ENCODE measurements around the gene TMEM253.

Gene TMEM253

GRCh38 chr14:21066882-21067502 lies 33.9 kb upstream of the TMEM253 start:
- DNase-seq (no peak), ATAC-seq (no peak)
- Mint-ChIP-seq H3K27ac (no peak overlapping the region), H3K4me1 (peaks cover 28% of the 10 kb centered on the region), H3K9me3 (no peaks in the 10 kb centered on the region), H3K4me3 (no peak overlapping the region), H3K36me3 (ENCODE audit: low read depth) (no peaks in the 10 kb centered on the region), H3K27me3 (peaks cover 67% of the 10 kb centered on the region)

- H3K4me3 Mint-ChIP-seq = peak overlapping the region; percentile 71
- H3K36me3 Mint-ChIP-seq (ENCODE audit: low read depth) = no peaks in the 10 kb centered on the region
- DNase-seq = peak; percentile 53
- H3K9me3 Mint-ChIP-seq = no peaks in the 10 kb centered on the region
- no peak overlapping the region for H3K27ac Mint-ChIP-seq
- peaks cover 34% of the 10 kb centered on the region for H3K4me1 Mint-ChIP-seq
- peaks cover 67% of the 10 kb centered on the region for H3K27me3 Mint-ChIP-seq
- peak; percentile 63 for ATAC-seq
These were observed 32.1 kb upstream of the TMEM253 start for GRCh38 chr14:21068521-21069387.

GRCh38 chr14:21069388-21070082 lies 31.3 kb upstream of the TMEM253 start:
- DNase-seq (no peak), ATAC-seq (no peak)
- no peaks in the 10 kb centered on the region for H3K36me3 Mint-ChIP-seq (ENCODE audit: low read depth)
- no peaks in the 10 kb centered on the region for H3K9me3 Mint-ChIP-seq
- peak overlapping the region; percentile 71 for H3K4me3 Mint-ChIP-seq
- H3K27me3 Mint-ChIP-seq = peaks cover 67% of the 10 kb centered on the region
- H3K4me1 Mint-ChIP-seq = peaks cover 34% of the 10 kb centered on the region
- no peak overlapping the region for H3K27ac Mint-ChIP-seq

- ATAC-seq = peak; percentile 10
- DNase-seq = peak; percentile 27
- H3K27ac Mint-ChIP-seq = no peak within 1 kb of the TSS
- H3K36me3 Mint-ChIP-seq (ENCODE audit: low read depth) = no peaks in the 10 kb centered on the region
- H3K4me3 Mint-ChIP-seq = peak within 1 kb of the TSS; percentile 75
- H3K9me3 Mint-ChIP-seq = no peaks in the 10 kb centered on the region
- H3K4me1 Mint-ChIP-seq = peaks cover 34% of the 10 kb centered on the region
- peaks cover 62% of the 10 kb centered on the region for H3K27me3 Mint-ChIP-seq
These were observed 30.7 kb upstream of the TMEM253 start, which contains the start of gene ARHGEF40 for GRCh38 chr14:21070083-21070609. TSS of gene ARHGEF40 (plus strand) at chr14:21070304. CDS start at chr14:21070397, 93 bp downstream.

- no peak for DNase-seq
- H3K27ac Mint-ChIP-seq = no peak overlapping the region
- H3K4me1 Mint-ChIP-seq = peaks cover 34% of the 10 kb centered on the region
These were observed 30.1 kb upstream of the TMEM253 start for GRCh38 chr14:21070610-21071224.

DNA sequence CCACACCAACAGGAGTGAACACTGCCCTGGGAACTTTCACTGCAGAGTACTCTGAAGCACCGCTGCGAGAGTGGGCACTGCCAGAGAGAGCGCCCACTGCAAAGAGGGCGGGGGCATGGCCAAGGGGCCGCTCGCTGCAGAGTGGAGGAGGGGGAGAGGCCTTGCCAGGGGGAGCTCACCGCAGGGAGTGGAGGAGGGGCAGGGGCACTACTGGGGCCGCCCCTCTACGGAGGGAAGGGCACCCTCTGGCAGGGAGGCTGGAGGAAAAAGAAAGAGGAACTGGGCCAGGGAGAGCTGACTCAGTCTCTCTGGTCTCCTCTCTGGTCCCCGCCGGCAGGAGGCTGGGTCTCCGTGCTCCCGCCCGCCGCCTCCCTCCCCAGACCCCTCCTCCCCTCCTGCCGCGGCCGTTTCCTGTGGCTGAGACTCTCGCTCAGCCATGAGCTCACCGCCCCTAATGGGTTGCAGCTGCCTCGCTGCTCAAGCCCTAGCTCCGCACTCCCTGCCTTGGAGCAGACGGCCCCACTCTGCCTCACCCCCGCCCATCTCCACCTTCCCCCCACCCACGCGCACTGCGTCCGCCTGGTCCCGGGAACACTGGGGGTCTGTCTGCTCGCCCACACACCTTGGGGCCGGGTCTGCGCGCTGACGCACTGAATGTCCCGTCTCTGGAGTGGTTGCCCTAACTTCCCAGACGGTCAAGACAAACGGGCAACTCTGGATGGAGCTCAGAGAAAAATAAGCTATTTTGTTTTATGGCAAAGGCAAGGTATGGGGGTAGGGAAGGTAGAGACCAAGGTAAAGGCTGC lies 29.4 kb upstream of the TMEM253 start:
- Mint-ChIP-seq H3K36me3 (ENCODE audit: low read depth) (no peaks in the 10 kb centered on the region), H3K4me3 (peak overlapping the region; percentile 75), H3K4me1 (peaks cover 34% of the 10 kb centered on the region), H3K27me3 (peaks cover 53% of the 10 kb centered on the region), H3K9me3 (no peaks in the 10 kb centered on the region), H3K27ac (no peak overlapping the region)
- ATAC-seq = peak; percentile 64
- peak; percentile 73 for DNase-seq

More at GRCh38 chr14:21070610-21071224, 30.1 kb upstream of the TMEM253 start:
- peak; percentile 8 for ATAC-seq
- no peaks in the 10 kb centered on the region for H3K36me3 Mint-ChIP-seq (ENCODE audit: low read depth)
- no peaks in the 10 kb centered on the region for H3K9me3 Mint-ChIP-seq
- peaks cover 58% of the 10 kb centered on the region for H3K27me3 Mint-ChIP-seq
- peak overlapping the region; percentile 75 for H3K4me3 Mint-ChIP-seq

DNA sequence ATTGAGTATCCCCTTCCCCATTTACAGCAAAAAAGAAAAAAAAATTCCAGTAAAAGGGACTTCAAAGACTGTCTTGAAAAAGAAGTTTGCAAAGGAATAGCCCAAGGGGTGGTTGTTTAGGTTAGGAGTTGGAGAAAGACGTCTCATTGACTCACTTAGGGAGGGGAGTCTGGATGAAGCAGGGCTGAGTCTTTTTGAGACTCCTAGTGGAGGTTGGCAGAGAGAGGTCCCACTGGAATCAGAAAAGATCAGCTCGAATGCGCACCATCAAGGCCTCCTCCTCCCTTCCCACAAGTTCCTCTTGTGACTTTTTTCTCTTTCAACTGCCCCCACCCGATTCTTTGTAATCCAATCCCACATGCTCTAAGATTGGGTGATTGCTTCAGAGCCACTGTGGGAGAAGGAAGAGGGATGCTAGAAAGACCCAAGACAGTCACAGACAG lies 28.8 kb upstream of the TMEM253 start:
- no peak for DNase-seq
- H3K9me3 Mint-ChIP-seq = no peaks in the 10 kb centered on the region
- H3K27ac Mint-ChIP-seq = no peak overlapping the region
- peaks cover 48% of the 10 kb centered on the region for H3K27me3 Mint-ChIP-seq
- H3K36me3 Mint-ChIP-seq (ENCODE audit: low read depth) = no peaks in the 10 kb centered on the region
- H3K4me1 Mint-ChIP-seq = peaks cover 34% of the 10 kb centered on the region
- peak overlapping the region; percentile 75 for H3K4me3 Mint-ChIP-seq
- ATAC-seq = no peak

DNA sequence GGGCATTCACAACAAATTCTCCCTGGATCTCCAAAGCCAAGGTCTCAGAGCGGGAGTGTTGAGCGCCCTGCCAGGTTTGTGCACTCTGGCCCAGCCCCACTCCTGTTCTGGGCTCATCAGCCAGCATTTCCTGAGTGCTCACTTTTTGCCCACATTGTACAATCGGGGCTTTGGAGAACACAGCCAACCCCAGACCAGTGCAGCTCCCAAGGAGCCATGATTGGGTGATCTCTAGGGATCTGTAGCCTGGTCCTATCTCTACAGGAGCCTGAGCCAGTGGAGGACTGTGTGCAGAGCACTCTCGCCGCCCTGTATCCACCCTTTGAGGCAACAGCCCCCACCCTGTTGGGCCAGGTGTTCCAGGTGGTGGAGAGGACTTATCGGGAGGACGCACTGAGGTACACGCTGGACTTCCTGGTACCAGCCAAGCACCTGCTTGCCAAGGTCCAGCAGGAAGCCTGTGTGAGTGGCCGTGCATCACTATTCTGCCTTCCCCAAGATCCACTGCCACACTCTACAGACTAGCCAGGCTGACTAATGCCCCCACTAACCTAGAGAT lies 28.0 kb upstream of the TMEM253 start:
- ATAC-seq = no peak

DNA sequence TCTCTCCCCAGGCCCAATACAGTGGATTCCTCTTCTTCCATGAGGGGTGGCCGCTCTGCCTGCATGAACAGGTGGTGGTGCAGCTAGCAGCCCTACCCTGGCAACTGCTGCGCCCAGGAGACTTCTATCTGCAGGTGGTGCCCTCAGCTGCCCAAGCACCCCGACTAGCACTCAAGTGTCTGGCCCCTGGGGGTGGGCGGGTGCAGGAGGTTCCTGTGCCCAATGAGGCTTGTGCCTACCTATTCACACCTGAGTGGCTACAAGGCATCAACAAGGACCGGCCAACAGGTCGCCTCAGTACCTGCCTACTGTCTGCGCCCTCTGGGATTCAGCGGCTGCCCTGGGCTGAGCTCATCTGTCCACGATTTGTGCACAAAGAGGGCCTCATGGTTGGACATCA lies 26.9 kb upstream of the TMEM253 start:
- ATAC-seq (no peak), DNase-seq (no peak)
- H3K27me3 Mint-ChIP-seq = peaks cover 34% of the 10 kb centered on the region
- no peak overlapping the region for H3K4me3 Mint-ChIP-seq
- no peaks in the 10 kb centered on the region for H3K36me3 Mint-ChIP-seq (ENCODE audit: low read depth)
- no peak overlapping the region for H3K27ac Mint-ChIP-seq
- H3K4me1 Mint-ChIP-seq = peaks cover 30% of the 10 kb centered on the region
- no peaks in the 10 kb centered on the region for H3K9me3 Mint-ChIP-seq

More for the DNA sequence above, 28.0 kb upstream of the TMEM253 start:
- no peak for DNase-seq
- Mint-ChIP-seq H3K4me1 (peaks cover 34% of the 10 kb centered on the region), H3K27ac (no peak overlapping the region), H3K4me3 (no peak overlapping the region), H3K27me3 (peaks cover 42% of the 10 kb centered on the region), H3K9me3 (no peaks in the 10 kb centered on the region), H3K36me3 (ENCODE audit: low read depth) (no peaks in the 10 kb centered on the region)

GRCh38 chr14:21074398-21075272 lies 26.2 kb upstream of the TMEM253 start:
- DNase-seq (no peak), ATAC-seq (no peak)
- H3K36me3 Mint-ChIP-seq (ENCODE audit: low read depth) = no peaks in the 10 kb centered on the region
- no peaks in the 10 kb centered on the region for H3K9me3 Mint-ChIP-seq
- H3K27ac Mint-ChIP-seq = no peak overlapping the region
- no peak overlapping the region for H3K4me3 Mint-ChIP-seq
- peaks cover 27% of the 10 kb centered on the region for H3K27me3 Mint-ChIP-seq
- peaks cover 23% of the 10 kb centered on the region for H3K4me1 Mint-ChIP-seq

DNA sequence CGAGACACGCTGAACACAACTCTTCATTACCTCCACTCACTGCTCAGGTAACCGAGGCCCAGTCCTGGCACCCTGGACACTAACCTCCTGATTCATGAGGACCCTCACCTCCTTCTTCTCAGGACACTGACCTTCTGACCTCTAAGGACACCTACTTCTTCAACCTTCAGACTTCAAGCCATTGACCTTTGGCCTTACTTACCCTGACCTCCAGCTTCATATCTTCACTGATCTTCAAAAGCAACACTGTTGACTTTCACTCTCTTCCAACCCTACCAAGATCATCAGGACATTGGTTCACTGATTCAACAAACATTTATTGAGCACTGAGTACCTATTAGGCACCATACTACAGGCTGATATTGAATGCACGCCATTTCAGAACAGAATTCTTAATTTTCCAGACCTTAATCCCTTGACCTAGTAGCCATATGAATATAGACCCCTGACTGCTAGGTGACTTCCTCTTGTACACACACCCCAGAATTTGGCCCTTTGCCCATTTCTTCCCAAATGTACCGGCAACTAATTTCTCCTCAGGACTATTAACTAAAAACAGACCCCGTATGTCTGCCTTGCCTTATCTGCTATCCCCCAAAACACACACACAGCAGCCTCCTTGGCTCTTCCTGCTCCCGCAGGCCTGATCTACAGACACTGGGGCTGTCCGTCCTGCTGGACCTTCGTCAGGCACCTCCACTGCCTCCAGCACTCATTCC lies 25.0 kb upstream of the TMEM253 start:
- no peak overlapping the region for H3K4me3 Mint-ChIP-seq
- H3K4me1 Mint-ChIP-seq = peaks cover 16% of the 10 kb centered on the region
- peaks cover 21% of the 10 kb centered on the region for H3K27me3 Mint-ChIP-seq
- no peak overlapping the region for H3K27ac Mint-ChIP-seq
- DNase-seq (no peak), ATAC-seq (no peak)
- H3K9me3 Mint-ChIP-seq = no peaks in the 10 kb centered on the region
- no peaks in the 10 kb centered on the region for H3K36me3 Mint-ChIP-seq (ENCODE audit: low read depth)

GRCh38 chr14:21077672-21078071 lies 23.2 kb upstream of the TMEM253 start:
- ATAC-seq (peak; percentile 41), DNase-seq (no peak)
- peaks cover 9% of the 10 kb centered on the region for H3K27me3 Mint-ChIP-seq
- no peaks in the 10 kb centered on the region for H3K9me3 Mint-ChIP-seq
- H3K27ac Mint-ChIP-seq = no peak overlapping the region
- H3K4me3 Mint-ChIP-seq = no peak overlapping the region
- H3K4me1 Mint-ChIP-seq = no peaks in the 10 kb centered on the region
- H3K36me3 Mint-ChIP-seq (ENCODE audit: low read depth) = no peaks in the 10 kb centered on the region

Measured in activated naive CD8-positive, alpha-beta T cell treated with anti-CD3 and anti-CD28 coated beads, Interleukin-2, amount 50 U/mL, for 24 hours (primary cell).